HUDEP-2 (cell line): ENCODE measurements around the gene TEKT2.

Experiments
- DNase-seq, 76 experiments: peaks; one replicate each; lab custom pipeline; 2025; ENCODE audit not compliant: unreplicated experiment in 76 of 76; lab: John Stamatoyannopoulos, UW

Gene TEKT2

GRCh38 chr1:36099681-36100341 lies 15.9 kb downstream of the TEKT2 start:
- peak in 68 of 76 experiments; percentile 10 to 80 (median 52) for DNase-seq

GRCh38 chr1:36100376-36100775 lies 16.5 kb downstream of the TEKT2 start:
- peak in 27 of 76 experiments; percentile 8 to 48 (median 35) for DNase-seq

- DNase-seq = no peak
Measured at GRCh38 chr1:36101546-36101945, 17.7 kb downstream of the TEKT2 start.

GRCh38 chr1:36106269-36106668 lies 22.4 kb downstream of the TEKT2 start:
- DNase-seq = no peak

GRCh38 chr1:36107394-36107793 lies 23.5 kb downstream of the TEKT2 start:
- DNase-seq = no peak

GRCh38 chr1:36108314-36108713 lies 24.4 kb downstream of the TEKT2 start:
- no peak for DNase-seq

GRCh38 chr1:36109041-36109679 lies 25.3 kb downstream of the TEKT2 start:
- DNase-seq = no peak

- DNase-seq = no peak
Measured at GRCh38 chr1:36111151-36111550, 27.3 kb downstream of the TEKT2 start.

GRCh38 chr1:36112823-36113222 lies 28.9 kb downstream of the TEKT2 start:
- no peak for DNase-seq

GRCh38 chr1:36114371-36114770 lies 30.5 kb downstream of the TEKT2 start:
- DNase-seq = no peak

- DNase-seq = no peak
Measured at GRCh38 chr1:36115200-36115669, 31.3 kb downstream of the TEKT2 start.

GRCh38 chr1:36115931-36116330 lies 32.0 kb downstream of the TEKT2 start:
- no peak for DNase-seq

- DNase-seq = no peak
Measured at GRCh38 chr1:36116901-36117300, 33.0 kb downstream of the TEKT2 start.

- no peak for DNase-seq
Measured at GRCh38 chr1:36118447-36119204, 34.7 kb downstream of the TEKT2 start.

GRCh38 chr1:36119456-36119855 lies 35.6 kb downstream of the TEKT2 start:
- DNase-seq = no peak

GRCh38 chr1:36122062-36123030 lies 38.5 kb downstream of the TEKT2 start:
- DNase-seq = no peak

- DNase-seq = peak in 1 of 76 experiments; percentile 5
Measured at GRCh38 chr1:36123356-36123755, 39.5 kb downstream of the TEKT2 start.

GRCh38 chr1:36124404-36125128 lies 40.7 kb downstream of the TEKT2 start:
- DNase-seq = no peak

GRCh38 chr1:36125129-36125991 lies 41.5 kb downstream of the TEKT2 start, which contains the start of gene COL8A2:
TSS of gene COL8A2 (minus strand) at chr1:36125222. CDS start at chr1:36100242, 24,980 bp downstream.
- no peak for DNase-seq
